GM18909 (cell line): ENCODE measurements around the gene ESYT3.

Experiments
- ATAC-seq: cut with Tn5 transposase; IDR thresholded peaks from one replicate; pipeline ENCODE4 v1.9.1; 2021; ENCODE audit warnings: mild to moderate bottlenecking; ENCODE audit not compliant: unreplicated experiment, poor library complexity

The ESYT3 gene, protein sequence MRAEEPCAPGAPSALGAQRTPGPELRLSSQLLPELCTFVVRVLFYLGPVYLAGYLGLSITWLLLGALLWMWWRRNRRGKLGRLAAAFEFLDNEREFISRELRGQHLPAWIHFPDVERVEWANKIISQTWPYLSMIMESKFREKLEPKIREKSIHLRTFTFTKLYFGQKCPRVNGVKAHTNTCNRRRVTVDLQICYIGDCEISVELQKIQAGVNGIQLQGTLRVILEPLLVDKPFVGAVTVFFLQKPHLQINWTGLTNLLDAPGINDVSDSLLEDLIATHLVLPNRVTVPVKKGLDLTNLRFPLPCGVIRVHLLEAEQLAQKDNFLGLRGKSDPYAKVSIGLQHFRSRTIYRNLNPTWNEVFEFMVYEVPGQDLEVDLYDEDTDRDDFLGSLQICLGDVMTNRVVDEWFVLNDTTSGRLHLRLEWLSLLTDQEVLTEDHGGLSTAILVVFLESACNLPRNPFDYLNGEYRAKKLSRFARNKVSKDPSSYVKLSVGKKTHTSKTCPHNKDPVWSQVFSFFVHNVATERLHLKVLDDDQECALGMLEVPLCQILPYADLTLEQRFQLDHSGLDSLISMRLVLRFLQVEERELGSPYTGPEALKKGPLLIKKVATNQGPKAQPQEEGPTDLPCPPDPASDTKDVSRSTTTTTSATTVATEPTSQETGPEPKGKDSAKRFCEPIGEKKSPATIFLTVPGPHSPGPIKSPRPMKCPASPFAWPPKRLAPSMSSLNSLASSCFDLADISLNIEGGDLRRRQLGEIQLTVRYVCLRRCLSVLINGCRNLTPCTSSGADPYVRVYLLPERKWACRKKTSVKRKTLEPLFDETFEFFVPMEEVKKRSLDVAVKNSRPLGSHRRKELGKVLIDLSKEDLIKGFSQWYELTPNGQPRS

DNA sequence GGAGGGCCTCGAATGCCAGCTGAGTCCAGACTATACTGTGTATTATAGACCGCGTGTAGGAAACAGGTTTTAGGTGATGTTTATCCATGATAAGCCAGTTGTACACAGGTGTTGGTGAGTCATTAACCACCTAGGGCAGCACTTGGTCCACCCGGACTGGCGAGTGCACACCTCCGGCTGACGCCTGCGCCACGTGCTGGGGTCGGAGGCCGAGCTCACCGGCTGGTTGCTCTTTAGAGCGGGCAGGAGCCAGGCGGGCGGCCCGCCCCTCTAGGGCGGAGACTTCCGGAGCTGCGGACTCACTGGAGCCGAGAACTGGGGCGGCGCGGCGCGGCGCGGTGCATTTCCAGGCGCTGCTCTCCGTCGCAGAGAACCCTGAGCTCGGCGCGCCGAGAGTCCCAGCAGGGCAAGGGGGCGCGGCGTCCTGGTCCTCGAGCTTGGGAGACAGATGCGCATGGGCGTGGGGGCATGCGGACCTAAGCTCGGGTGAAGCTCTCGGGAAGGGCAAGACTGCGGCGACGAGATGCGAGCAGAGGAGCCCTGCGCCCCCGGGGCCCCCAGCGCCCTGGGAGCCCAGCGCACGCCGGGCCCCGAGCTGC, at the start of gene ESYT3:
TSS of gene ESYT3 (plus strand) at position 341 of the 599 bp plus-strand sequence. CDS start at position 524, 183 bp downstream.
- no peak for ATAC-seq

DNA sequence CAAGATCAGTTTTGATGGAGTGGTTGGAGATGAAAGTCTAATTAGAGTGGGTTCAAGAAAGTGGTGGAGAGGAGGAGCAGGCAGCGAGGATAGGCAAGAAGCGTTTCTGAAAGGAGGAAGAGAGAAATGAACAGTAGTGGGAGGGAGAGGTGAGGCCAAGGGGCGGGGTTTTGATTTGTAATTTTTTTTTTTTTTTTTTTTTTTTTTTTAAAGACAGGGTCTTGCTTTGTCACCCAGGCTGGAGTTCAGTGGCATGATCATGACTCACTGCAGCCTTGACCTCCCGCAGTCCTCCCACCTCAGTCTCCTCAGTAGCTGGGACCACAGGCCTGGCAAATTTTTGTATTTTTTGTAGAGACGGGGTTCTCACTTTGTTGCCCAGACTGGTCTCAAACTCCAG, 49.4 kb upstream of the ESYT3 start:
- no peak for ATAC-seq

DNA sequence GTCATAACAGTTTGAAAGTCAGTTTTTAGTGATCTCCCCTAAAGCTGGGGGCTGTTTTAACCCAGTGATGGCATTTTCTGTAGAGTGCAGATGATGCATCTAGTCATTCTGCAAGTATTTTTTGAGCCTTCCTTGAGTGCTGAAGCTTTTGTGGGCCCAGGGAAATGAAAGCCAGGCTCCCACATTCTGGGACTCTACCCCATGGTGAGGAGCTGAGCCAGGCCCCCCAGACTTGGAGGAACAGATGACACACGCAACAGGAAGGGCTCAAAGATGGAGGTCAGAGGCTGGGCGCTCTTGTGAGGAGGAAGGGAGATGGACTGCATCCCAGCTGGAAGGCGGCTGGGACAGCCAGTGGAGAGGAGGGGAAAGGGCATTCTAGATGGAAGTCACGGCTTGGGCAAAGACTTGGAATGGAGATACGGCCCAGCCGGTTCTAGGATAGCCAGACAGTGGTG, 45.2 kb upstream of the ESYT3 start:
- no peak for ATAC-seq

DNA sequence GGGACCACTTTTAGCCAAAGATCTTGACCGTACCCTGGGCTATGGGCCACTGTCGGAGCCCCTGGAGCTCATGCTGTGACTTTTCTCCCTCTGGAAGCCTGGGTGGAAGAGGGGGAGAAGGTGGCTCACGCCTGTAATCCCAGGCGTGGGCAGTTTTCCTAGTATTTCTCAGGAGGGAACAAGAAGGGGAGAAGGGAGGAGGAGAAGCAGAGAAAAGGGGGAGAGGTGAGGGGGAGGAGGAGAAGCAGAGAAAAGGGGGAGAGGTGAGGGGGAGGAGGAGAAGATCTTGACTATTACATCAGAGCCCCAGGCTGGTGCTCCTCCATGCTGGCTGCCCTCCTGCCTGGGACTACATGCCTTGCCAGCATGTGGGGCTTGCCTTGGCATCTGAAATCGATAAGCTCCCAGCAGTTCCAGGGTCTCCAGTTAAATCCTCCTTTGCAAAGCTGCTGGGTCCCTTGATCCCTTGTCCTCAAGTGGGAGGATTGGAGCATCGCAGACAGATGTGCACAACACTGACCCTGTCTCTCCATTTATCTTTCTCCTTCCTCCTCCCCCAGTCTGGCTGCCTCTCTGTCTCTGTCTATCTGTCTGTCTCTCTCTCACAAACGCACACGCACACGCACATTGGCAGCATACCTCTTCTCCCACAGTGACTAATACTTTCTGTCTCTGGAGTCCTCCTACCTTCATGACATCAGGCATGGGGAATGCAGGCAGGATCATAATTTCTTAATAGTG, 44.4 kb upstream of the ESYT3 start:
- no peak for ATAC-seq

DNA sequence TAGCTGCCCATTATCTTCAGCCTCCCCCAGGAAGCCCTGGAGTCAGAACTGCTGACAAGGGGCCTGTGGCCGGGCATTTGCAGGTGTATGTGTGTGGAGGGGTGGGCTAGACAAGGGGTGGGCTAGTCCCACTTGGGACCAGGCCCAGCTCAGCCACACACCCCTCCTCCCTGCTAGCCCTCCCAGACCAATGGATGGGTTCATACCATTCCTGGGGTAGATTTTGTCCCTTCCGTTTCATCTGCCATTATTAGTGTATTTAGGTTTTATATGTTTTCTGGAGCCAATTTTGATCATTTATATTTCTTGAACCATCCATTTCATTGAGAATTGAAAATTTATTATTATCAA, 43.9 kb upstream of the ESYT3 start:
- ATAC-seq = no peak

DNA sequence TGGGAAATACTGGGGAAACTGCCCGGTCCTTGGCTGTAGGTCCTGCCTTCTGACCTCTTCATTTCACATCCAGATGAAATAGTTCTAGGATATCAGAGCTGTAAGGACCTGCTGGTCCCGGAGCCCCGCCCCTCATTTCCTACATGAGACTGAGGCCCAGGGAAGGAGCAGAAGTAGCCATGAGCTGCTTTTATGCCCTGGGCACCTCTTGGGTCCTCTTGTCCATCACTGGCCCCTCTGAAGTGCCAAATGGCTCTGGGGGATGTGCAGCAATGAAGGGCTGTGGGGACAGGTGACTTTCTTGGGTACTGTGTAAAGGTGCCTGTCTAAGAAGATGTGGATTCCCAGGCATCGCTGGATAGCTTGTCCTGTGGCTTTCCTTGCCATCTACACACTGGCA, 40.3 kb upstream of the ESYT3 start:
- ATAC-seq = no peak

DNA sequence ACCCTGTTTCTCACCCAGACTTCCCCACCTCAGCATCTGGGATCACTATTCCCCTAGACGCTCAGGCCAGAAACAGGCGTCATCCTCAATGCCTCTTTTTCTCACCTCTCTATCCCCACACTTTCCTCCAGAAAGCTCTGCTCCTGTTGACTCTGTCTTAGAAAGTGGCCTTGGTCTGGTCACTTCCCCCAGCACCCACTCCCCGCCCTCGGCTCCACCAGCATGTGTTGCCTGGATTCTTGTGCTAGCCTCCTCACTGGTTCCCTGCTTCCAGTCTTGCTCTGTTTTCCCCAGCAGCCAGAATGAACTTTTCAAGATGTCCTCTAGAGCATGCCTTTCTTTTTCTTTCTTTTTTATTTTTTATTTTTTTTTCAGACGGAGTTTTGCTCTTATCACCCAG, 39.7 kb upstream of the ESYT3 start:
- ATAC-seq = no peak

DNA sequence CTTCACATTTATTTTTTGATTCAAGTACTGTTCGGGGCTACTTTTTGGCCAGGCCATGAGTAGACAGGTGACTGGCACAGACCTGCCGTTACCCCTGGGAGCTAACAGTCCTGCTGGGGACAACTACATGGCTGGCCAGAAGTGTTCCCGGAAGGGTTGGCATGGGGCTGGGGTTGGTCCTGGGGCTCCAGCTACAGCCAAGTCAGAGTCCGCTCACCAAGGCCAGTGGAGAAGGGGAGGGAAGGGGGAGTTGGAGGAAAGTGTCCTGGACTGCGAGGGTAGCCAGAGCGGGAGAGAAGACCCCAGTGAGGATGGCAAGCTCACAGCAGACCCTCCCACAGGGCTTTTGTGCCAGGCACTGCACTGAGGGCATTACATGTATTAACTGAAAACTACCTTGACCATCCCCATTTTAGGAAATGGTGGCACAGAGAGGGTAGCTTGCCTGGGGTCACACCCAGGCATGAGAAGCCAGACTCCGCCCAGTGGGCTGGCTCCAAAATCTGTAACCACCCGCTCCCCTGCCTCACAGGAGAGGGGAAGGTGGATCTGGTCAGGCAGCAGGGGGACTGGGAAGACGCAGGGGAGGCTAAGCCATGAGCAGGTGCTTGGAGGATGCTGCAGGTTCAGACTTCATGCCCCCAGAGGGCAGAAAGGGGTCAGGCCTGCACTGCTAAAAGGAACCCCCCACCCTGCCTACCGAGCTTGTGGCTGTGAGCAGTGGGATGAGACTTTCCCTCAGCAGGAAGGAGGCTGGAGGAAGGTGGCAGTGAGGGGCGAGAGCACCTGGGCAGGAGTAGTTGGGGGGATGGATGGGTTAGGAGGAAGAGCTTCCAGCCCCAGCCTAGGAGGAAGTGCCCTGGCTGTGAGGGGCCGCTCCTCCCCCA, 38.3 kb upstream of the ESYT3 start:
- ATAC-seq = no peak

DNA sequence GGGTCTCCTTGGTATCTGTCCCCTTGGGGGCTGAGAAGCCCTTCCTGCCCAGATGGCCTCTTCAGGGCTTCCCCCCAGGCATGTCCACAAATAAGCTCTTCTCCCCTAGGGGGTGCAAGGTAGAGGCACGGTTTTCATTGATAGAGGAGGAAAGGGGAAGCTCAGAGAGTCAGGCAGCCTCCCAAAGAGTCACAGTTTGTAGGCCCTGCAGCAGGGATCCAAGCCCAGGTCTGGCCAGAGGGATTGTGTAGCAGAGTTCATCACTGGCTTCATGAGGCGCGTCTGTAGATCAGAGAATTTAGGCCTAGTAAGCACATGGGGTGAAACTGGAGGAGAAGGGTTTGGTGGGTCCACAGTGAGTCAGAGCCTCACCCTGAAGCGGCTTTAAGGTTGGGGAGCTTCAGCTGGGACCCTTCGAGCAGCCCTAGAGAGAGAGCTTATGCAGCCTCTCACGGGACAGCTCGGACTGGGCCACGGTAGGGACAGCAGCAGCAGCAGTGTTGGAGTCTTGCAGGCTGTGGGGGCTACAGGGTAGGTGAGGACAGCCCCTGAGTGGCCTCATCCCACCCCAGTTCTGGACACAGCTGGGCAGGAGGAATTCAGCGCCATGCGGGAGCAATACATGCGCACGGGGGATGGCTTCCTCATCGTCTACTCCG, 37.5 kb upstream of the ESYT3 start:
- ATAC-seq = no peak

DNA sequence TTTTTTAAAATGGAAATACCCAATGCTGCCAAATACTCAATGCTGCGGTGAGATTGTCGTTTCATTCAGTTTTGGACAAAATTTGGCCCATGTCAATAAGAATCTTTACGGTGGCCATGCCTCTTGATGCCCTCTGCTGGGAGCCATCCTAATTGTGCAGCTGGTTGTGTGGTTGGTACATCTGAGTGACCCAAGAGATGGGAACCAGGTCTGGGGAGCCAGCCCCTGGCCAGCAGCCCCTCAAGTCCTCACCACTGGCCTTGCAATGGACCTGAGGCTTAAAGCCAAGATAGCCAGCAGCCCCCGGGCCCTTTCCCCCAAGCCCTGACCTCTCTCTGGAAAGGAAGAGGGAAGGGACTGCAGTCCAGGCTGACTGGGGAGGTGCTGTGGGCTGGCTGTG, 36.4 kb upstream of the ESYT3 start:
- no peak for ATAC-seq

DNA sequence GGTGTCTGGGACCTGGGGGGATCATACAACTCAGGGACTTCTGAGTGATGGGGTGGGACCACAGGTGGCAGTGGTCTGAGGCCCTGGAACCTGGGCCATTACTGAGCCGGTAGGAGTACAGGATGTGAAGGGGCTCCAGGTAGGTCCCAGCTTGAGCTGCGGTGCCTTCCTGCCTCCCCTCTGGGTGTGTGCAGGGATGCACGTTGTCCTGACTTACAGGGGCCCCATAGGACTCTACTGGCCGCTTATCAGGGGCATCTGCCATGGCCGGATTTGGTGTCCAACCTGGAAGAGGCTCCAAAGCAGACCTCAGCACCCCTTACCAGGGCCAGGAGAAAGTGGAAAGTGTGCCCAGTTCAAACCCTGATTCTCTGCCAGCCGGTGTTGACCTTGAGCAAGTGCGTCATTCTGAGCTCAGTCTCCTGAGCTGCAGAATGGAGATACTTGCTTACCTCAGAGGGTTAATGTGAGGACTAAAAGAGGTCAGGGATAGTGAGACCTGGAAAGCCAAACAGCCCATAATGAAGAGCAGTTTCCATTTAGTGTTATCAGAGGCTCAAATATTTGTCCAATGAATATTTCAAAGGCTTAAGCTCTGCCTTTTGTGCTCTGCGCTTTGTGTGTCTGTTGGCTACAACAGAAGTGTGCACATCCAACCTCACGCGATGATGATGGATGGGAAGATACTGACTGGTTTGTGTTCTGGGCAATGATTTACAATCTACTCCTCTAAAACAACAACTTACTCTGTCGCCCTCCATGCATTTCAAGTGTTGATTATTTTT, 35.4 kb upstream of the ESYT3 start:
- no peak for ATAC-seq

DNA sequence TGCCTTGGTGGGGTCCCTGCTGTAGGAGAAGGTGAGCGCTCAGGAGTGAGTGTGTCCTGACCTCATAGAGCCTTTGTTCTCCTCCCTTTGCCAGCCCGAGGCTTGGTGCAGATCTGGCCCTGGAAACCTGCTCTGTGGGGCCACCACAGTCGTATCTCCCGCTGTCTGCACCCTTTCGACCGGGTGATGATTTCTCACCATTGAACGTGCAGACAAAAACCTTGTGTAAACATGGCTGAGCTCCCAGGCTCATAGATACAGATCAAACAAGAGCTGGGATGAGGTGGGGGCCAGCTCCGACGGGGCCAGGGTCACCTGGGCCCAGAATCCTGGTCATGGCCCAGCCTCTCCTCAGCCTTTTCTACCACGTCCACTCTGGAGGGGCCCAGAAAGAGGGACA, 34.6 kb upstream of the ESYT3 start:
- no peak for ATAC-seq

DNA sequence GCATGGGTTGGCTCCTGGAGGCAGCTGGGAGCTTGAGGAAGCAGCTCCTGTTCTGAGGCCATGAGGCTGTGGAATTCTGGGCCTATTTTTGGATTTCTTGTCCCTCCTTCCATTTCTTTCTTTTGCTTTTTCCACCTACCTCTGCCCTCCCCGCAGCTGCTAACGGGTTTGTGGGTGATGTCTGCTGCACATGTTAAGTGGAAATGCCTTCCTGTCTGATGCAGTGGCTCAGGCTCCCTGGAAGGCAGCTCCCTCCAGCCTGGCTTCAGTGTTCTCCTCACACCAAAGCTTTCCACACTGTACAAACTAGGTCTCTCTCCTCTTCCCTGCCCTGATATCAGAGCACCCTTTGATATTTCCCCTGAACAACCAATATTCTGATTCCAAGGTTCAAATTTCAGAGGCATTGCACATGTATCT, 33.8 kb upstream of the ESYT3 start:
- ATAC-seq = no peak

DNA sequence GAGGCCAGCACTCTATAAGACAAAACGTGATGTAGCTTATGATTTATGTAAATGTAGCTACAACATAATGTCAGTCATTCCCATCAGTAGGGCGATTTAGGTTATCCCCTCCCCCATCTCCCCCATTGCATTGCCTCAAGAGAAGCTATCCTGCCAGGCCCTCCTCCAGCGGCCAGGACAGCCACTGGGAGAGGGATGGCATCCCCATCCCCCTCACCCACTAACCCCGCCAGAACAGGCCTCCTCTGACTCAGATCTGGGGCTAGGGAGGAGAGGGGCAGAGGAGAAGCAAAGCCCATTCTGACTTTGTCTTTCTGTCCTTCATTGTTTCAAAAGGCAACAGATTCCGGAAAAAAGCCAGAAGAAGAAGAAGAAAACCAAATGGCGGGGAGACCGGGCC, 32.6 kb upstream of the ESYT3 start:
- no peak for ATAC-seq

DNA sequence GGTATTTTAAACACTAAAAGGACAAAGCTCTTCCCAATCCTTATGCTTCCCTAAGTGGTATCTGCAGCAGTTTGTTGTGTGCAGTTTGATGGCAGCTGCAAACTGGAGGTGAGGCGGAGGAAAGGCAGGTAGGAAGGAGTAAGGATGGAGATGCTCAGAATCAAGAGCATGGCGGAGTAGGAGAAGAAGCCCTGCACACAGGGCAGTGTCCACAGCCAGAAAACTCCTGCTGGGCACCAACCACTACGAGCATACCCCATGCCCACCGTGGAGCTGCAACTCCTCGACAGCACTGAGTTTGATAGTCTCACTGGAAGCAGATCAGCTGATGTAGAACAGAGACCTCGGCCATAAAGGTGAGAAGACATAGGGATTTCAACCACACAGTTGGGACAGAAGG, 30.3 kb upstream of the ESYT3 start:
- no peak for ATAC-seq

DNA sequence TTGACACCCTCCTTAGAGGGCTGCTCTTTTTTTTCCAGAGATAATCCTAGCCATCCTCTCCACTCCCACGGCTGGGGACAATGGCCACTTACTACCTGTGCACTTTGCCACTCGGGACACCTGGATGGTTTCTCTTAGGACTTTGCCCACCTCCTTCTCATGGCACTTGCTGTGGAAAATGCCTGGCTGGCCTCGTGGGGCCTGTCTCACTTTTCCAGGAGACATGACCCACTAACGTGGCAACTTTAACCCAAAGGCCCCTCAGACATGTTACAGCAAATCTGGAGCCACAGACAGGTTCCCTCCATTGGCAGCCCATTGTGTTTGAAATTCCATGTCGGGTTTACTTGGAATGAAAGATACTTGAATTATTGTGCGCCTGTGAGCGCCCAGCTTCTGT, 29.4 kb upstream of the ESYT3 start:
- no peak for ATAC-seq

DNA sequence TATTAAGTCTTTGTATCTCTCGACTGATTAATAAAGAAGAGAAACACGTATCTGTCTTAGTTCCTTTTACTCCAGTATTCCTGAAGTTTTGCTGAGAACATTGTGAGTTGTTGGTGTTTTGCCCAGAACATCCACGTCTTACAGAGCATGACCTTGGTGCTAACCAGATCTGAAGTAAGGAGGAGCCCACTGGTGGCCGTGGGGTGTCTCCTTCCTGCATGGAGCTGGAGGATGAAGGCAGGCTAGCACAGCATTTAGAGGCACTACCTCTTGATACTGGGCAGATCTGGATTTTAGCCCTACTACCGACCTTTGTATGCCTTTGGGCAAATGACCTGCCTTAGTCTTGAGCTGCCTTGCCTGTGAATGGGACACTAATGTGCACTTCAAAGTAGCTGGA, 28.9 kb upstream of the ESYT3 start:
- no peak for ATAC-seq

DNA sequence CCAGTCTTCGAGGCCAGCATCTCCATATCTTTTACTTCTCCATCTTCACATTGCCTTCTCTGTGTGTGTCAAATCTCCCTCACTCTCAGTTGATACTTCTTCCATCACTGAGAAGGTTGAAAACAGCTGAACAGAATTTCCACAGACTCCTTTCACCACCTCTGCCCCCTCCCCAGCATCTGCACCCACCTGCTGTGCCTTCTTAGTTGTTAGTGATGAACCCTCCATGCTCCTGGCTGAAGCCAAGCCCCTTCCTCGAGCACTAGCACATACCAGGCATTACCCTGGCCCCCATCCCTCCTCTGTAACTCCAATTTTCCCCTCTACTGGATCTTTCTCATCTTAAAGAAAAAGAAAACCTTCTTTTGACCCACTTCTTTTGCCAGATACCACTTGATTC, 27.8 kb upstream of the ESYT3 start:
- ATAC-seq = no peak
